Measurements from ENCODE around the gene SCART1.
"Not testable (repeated sequence)": the region's sequence is repeated elsewhere in the genome, so short reads cannot be mapped to it uniquely, and the experiment has no call there.

Gene SCART1

GRCh38 chr10:133438711-133439273, 15.0 kb upstream of the SCART1 start:
- DNase-seq = no peak

- DNase-seq = no peak
Observed at GRCh38 chr10:133439517-133440461, 14.0 kb upstream of the SCART1 start.

GRCh38 chr10:133440633-133441285, 13.0 kb upstream of the SCART1 start:
- no peak for DNase-seq

GRCh38 chr10:133441356-133441755, 12.4 kb upstream of the SCART1 start:
- not testable (repeated sequence) for DNase-seq

- DNase-seq = no peak
Observed at GRCh38 chr10:133441780-133442179, 12.0 kb upstream of the SCART1 start.

- DNase-seq = peak in 1 of 2 donors; percentile 23
Observed at GRCh38 chr10:133442191-133442966, 11.4 kb upstream of the SCART1 start.

- DNase-seq = no peak
Observed at GRCh38 chr10:133442967-133443924, 10.5 kb upstream of the SCART1 start.

GRCh38 chr10:133444342-133445267, 9.1 kb upstream of the SCART1 start:
- DNase-seq = no peak

GRCh38 chr10:133445268-133445732, 8.4 kb upstream of the SCART1 start:
- DNase-seq = no peak

- DNase-seq = no peak
Observed at GRCh38 chr10:133445751-133446708, 7.7 kb upstream of the SCART1 start.

GRCh38 chr10:133446979-133447378, 6.8 kb upstream of the SCART1 start:
- DNase-seq = no peak

GRCh38 chr10:133448120-133448519, 5.6 kb upstream of the SCART1 start:
- DNase-seq = no peak

GRCh38 chr10:133451346-133451745, 2.4 kb upstream of the SCART1 start:
- DNase-seq = no peak

- no peak for DNase-seq
Observed at GRCh38 chr10:133452453-133452852, 1.3 kb upstream of the SCART1 start.

- no peak for DNase-seq
Observed at GRCh38 chr10:133454204-133454893, 604 bp downstream of the SCART1 start.

- no peak for DNase-seq
Observed at GRCh38 chr10:133455196-133455595, 1.5 kb downstream of the SCART1 start.

- DNase-seq = no peak
Observed at GRCh38 chr10:133455611-133456031, 1.9 kb downstream of the SCART1 start.
